ENCODE data around the gene CAND2. TPM values are rescaled to one million over a fixed set of nuclear protein-coding genes. Genes with fewer than 3 reads are reported as not detected.

CAND2 gene
- total and polyA plus RNA-seq, 10 of the 15 experiments (the other 5 are each of a cell fraction or from before 2014, with no cell fraction given), result 0.03 to 1.9 (median 0.52) TPM

- Histone ChIP-seq H3K9ac (ENCODE audit: control insufficient read depth, insufficient read depth, low read length) (no peak overlapping the region), H2AFZ (ENCODE audit: control insufficient read depth, low read depth, low read length) (peak overlapping the region; percentile 48), H3K9me3 (replicated peaks; ENCODE audit: control insufficient read depth, insufficient read depth, low read length) (no peaks in the 10 kb centered on the region; the same call in 2 of the 3 replicates), H3K27me3 (replicated peaks in 1 of 2; ENCODE audit: control insufficient read depth in 2 of 2, insufficient read depth in 2 of 2, low read length in 1 of 2) (no peaks in the 10 kb centered on the region; a peak in 1 of 4 replicates), H3K4me3 (no peak overlapping the region), H3K79me2 (ENCODE audit: control insufficient read depth, insufficient read depth, low read length) (no peaks in the 10 kb centered on the region), H3K36me3 (ENCODE audit: control insufficient read depth in 2 of 2, insufficient read depth in 2 of 2, low read length in 1 of 2) (no peaks in the 10 kb centered on the region), H3K27ac (ENCODE audit: control insufficient read depth, insufficient read depth) (no peak overlapping the region), H3K4me1 (ENCODE audit: control insufficient read depth, insufficient read depth, low read length) (peaks cover 28% of the 10 kb centered on the region), H4K20me1 (ENCODE audit: control insufficient read depth, insufficient read depth) (no peaks in the 10 kb centered on the region), H3K4me2 (ENCODE audit: control insufficient read depth, insufficient read depth) (peak overlapping the region; percentile 85)
- WGBS (ENCODE audit: insufficient coverage, insufficient replicate concordance, low lambda C conversion rate, missing lambda C conversion rate), result 20% methylated on average over 45 of the region's 45 CpGs
- ATAC-seq (peak; percentile 82), FAIRE-seq (no peak), DNase-seq (ENCODE audit: low read depth, low spot score) (no peak)
- intact Hi-C loops (cut with micrococcal nuclease; ENCODE audit: unreplicated experiment), result loop anchor here (1.0 to 10.0 kb wide), 2 partner anchors 24 to 116 kb away; no protein-coding TSS in a partner anchor
- ChIA-PET SMC1A (ENCODE audit: uncharacterized antibody, unreplicated experiment) (interaction anchor here (1.0 to 6.7 kb wide), 4 partner anchors 13 to 587 kb away, joined by 3 to 103 read pairs (median 4); no protein-coding TSS in a partner anchor), POLR2A (interaction anchor here (2.8 kb wide), 1 partner anchor 22 kb away, joined by 7 read pairs; no protein-coding TSS in a partner anchor), CTCF (interaction anchor here (0.6 to 15.3 kb wide), 19 partner anchors 9 to 732 kb away, joined by 3 to 271 read pairs (median 3); partner anchors contain the start of gene RPL32), RAD21 (ENCODE audit: unreplicated experiment) (interaction anchor here (0.7 to 1.6 kb wide), 9 partner anchors 10 to 611 kb away, joined by 3 to 19 read pairs (median 3); no protein-coding TSS in a partner anchor)
- no TSS peak for BruUV-seq (replicated peaks)
- in situ Hi-C loops (cut with MboI), result no loop called here
- TF ChIP-seq USF1 (IDR thresholded peaks at IDR 0.05; ENCODE audit: borderline replicate concordance, extremely low read length, insufficient read depth, low read depth, low read length), result no peak
- TF ChIP-seq SPI1 (IDR thresholded peaks at IDR 0.05; ENCODE audit: borderline replicate concordance, insufficient read depth, low read depth, low read length), result peak; percentile 33; the same call in 1 of the 2 replicates
- peak; percentile 83 for TF ChIP-seq SMC3 (IDR thresholded peaks at IDR 0.05; ENCODE audit: borderline replicate concordance, low read length)
- TF ChIP-seq RAD21 (IDR thresholded peaks at IDR 0.05; ENCODE audit: insufficient read depth, low read depth, low read length), result peak; percentile 85
- no peak for TF ChIP-seq FOXK2 (IDR thresholded peaks at IDR 0.05)
- no peak for TF ChIP-seq SUPT20H (IDR thresholded peaks at IDR 0.05; ENCODE audit: borderline replicate concordance, control insufficient read depth, low read depth, low read length)
- TF ChIP-seq CTCF (IDR thresholded peaks at IDR 0.05 in 2 of 3, conservative IDR thresholded peaks at IDR 0.05 in 1 of 3; ENCODE audit: control insufficient read depth in 2 of 3, extremely low read depth in 1 of 3, insufficient read depth in 1 of 3, low read depth in 3 of 3, low read length in 3 of 3), result peak; percentile 86 to 94 (median 90)
- no peak for TF ChIP-seq CHD2 (IDR thresholded peaks at IDR 0.05; ENCODE audit: borderline replicate concordance, low read depth, low read length)
- TF ChIP-seq CHD4 (IDR thresholded peaks at IDR 0.05), result no peak
- TF ChIP-seq YY1 (IDR thresholded peaks at IDR 0.05; ENCODE audit: low read depth, low read length), result 0 out of 2 replicates have a peak, but pooled peaks have one; percentile 49
- TF ChIP-seq ZZZ3 (IDR thresholded peaks at IDR 0.05; ENCODE audit: control insufficient read depth, insufficient read length, low read depth), result no peak
- TF ChIP-seq ATF7 (IDR thresholded peaks at IDR 0.05; ENCODE audit: low read depth), result no peak
- no peak for TF ChIP-seq PAX8 (IDR thresholded peaks at IDR 0.05)
- TF ChIP-seq CREM (IDR thresholded peaks at IDR 0.05; ENCODE audit: low read depth), result no peak
- TF ChIP-seq POLR2AphosphoS2 (IDR thresholded peaks at IDR 0.05; ENCODE audit: low read depth, low read length), result no peak
- TF ChIP-seq EGR1 (IDR thresholded peaks at IDR 0.05; ENCODE audit: borderline replicate concordance in 1 of 2, low read depth in 2 of 2, low read length in 2 of 2), result peak in 1 of 2 experiments; percentile 68; a peak in 2 of 3 replicates
- no peak for TF ChIP-seq DPF2 (IDR thresholded peaks at IDR 0.05)
- TF ChIP-seq MEF2B (IDR thresholded peaks at IDR 0.05; ENCODE audit: partially characterized antibody, poor library complexity, severe bottlenecking), result no peak
- TF ChIP-seq RUNX3 (IDR thresholded peaks at IDR 0.05; ENCODE audit: low read length), result 0 out of 2 replicates have a peak, but pooled peaks have one; percentile 37
These were observed 71.9 kb downstream of the CAND2 start for GRCh38 chr3:12868039-12869034.

Measured in GM12878 (cell line).